HTR-8/SVneo (cell line): ENCODE measurements around the gene ADCY3.

Source experiments
- DNase-seq: peaks from one replicate; pipeline ENCODE4 v3.0.0; 2011; ENCODE audit warnings: low spot score, mixed read lengths; ENCODE audit not compliant: insufficient read length
- FAIRE-seq: peaks from 2 replicates; lab custom pipeline; 2011; peaks lifted over from hg19 to GRCh38; lab: Jason Lieb, UNC

The ADCY3 gene

GRCh38 chr2:24791452-24791851, 128.6 kb downstream of the ADCY3 start:
- no peak for DNase-seq
- no peak for FAIRE-seq

- DNase-seq = no peak
- FAIRE-seq = no peak
Measured at GRCh38 chr2:24788816-24789215, 131.2 kb downstream of the ADCY3 start.

GRCh38 chr2:24787532-24787931, 132.5 kb downstream of the ADCY3 start:
- FAIRE-seq = no peak

GRCh38 chr2:24785671-24786321, 134.2 kb downstream of the ADCY3 start:
- DNase-seq (no peak), FAIRE-seq (no peak)

More at GRCh38 chr2:24787532-24787931, 132.5 kb downstream of the ADCY3 start:
- DNase-seq = no peak

GRCh38 chr2:24783641-24784040, 136.4 kb downstream of the ADCY3 start:
- FAIRE-seq (no peak), DNase-seq (no peak)

GRCh38 chr2:24779116-24779515, 140.9 kb downstream of the ADCY3 start:
- DNase-seq (no peak), FAIRE-seq (no peak)

GRCh38 chr2:24774373-24774772, 145.7 kb downstream of the ADCY3 start:
- FAIRE-seq = no peak
- no peak for DNase-seq

GRCh38 chr2:24771764-24772586, 148.1 kb downstream of the ADCY3 start:
- DNase-seq (no peak), FAIRE-seq (no peak)

GRCh38 chr2:24771061-24771460, 149.0 kb downstream of the ADCY3 start:
- DNase-seq (no peak), FAIRE-seq (no peak)
